ENCODE measurements around the gene NDUFV2. TPM values are rescaled to one million over a fixed set of nuclear protein-coding genes. Genes with fewer than 3 reads are reported as not detected.
"Not testable (repeated sequence)": the region's sequence is repeated elsewhere in the genome, so short reads cannot be mapped to it uniquely, and the experiment has no call there.

Gene NDUFV2
- total RNA-seq, 1 experiment from 2014 or later: 272 TPM

GRCh38 chr18:9160014-9160413 is 57.5 kb downstream of the NDUFV2 start:
- POLR2A ChIA-PET (ENCODE audit: unreplicated experiment): interaction anchor here (0.6 kb wide), 1 partner anchor 76 kb away, joined by 3 read pairs; no protein-coding TSS in a partner anchor
- peaks cover 8% of the 10 kb centered on the region; the same call in 1 of the 2 replicates for H4K20me1 ChIP-seq (ENCODE audit: low read length)

GRCh38 chr18:9162663-9163062 is 60.2 kb downstream of the NDUFV2 start:
- H3K27me3 ChIP-seq (ENCODE audit: low read length); BruUV-seq (replicated peaks); H3F3A ChIP-seq (ENCODE audit: low read length, unreplicated experiment); ATAC-seq; H3K9me3 ChIP-seq (ENCODE audit: low read length); DNase-seq; POLR2A ChIA-PET (ENCODE audit: unreplicated experiment); H3K27ac ChIP-seq (ENCODE audit: low read length); H4K20me1 ChIP-seq (ENCODE audit: low read length); H3K9me2 ChIP-seq (replicated peaks; ENCODE audit: low read length); H3K36me3 ChIP-seq (ENCODE audit: low read depth, low read length); H3K4me2 ChIP-seq (ENCODE audit: low read length); H2AFZ ChIP-seq (ENCODE audit: low read length); H3K9ac ChIP-seq (ENCODE audit: low read length); intact Hi-C loops (cut with micrococcal nuclease); H3K4me1 ChIP-seq (ENCODE audit: insufficient read depth, low read length); CTCF ChIA-PET; H3K4me3 ChIP-seq (ENCODE audit: low read length): not testable (repeated sequence)
- H3K79me2 ChIP-seq (ENCODE audit: low read length): peaks cover 65% of the 10 kb centered on the region

More at GRCh38 chr18:9160014-9160413, 57.5 kb downstream of the NDUFV2 start:
- no peaks in the 10 kb centered on the region for H3K9me2 ChIP-seq (replicated peaks; ENCODE audit: low read length)
- H3K4me2 ChIP-seq (ENCODE audit: low read length): no peak overlapping the region
- intact Hi-C loops (cut with micrococcal nuclease): no loop called here
- no peak overlapping the region for H2AFZ ChIP-seq (ENCODE audit: low read length)
- ATAC-seq (no peak), DNase-seq (no peak)
- 0 out of 2 replicates have a peak, but pooled peaks cover under 1% of the 10 kb centered on the region for H3K36me3 ChIP-seq (ENCODE audit: low read depth, low read length)
- H3K79me2 ChIP-seq (ENCODE audit: low read length): peaks cover 84% of the 10 kb centered on the region
- H3K9me3 ChIP-seq (ENCODE audit: low read length): peaks cover 5% of the 10 kb centered on the region; the same call in 1 of the 2 replicates
- TF ChIP-seq EZH2 (IDR thresholded peaks at IDR 0.05; ENCODE audit: low read length, unreplicated experiment) (no peak), EZH2phosphoT487 (IDR thresholded peaks at IDR 0.05; ENCODE audit: borderline replicate concordance, low read length) (no peak), CTCF (conservative IDR thresholded peaks at IDR 0.05; ENCODE audit: low read depth, low read length) (no peak)
- no peak overlapping the region for H3K9ac ChIP-seq (ENCODE audit: low read length)
- H3K27ac ChIP-seq (ENCODE audit: low read length): no peak overlapping the region
- H3F3A ChIP-seq (ENCODE audit: low read length, unreplicated experiment): no peaks in the 10 kb centered on the region
- no peak overlapping the region for H3K4me3 ChIP-seq (ENCODE audit: low read length)
- no TSS peak for BruUV-seq (replicated peaks)
- H3K27me3 ChIP-seq (ENCODE audit: low read length): no peaks in the 10 kb centered on the region
- H3K4me1 ChIP-seq (ENCODE audit: insufficient read depth, low read length): no peaks in the 10 kb centered on the region
- CTCF ChIA-PET: interaction anchor here (0.6 to 1.1 kb wide), 2 partner anchors 10 to 87 kb away, joined by 3 to 4 read pairs; no protein-coding TSS in a partner anchor

GRCh38 chr18:9164149-9164548 is 61.6 kb downstream of the NDUFV2 start:
- H3K27ac ChIP-seq (ENCODE audit: low read length); H3K4me3 ChIP-seq (ENCODE audit: low read length); CTCF ChIA-PET; H3F3A ChIP-seq (ENCODE audit: low read length, unreplicated experiment); BruUV-seq (replicated peaks); H3K36me3 ChIP-seq (ENCODE audit: low read depth, low read length); H2AFZ ChIP-seq (ENCODE audit: low read length); H3K4me1 ChIP-seq (ENCODE audit: insufficient read depth, low read length); DNase-seq; intact Hi-C loops (cut with micrococcal nuclease); H3K27me3 ChIP-seq (ENCODE audit: low read length); H3K9ac ChIP-seq (ENCODE audit: low read length); H4K20me1 ChIP-seq (ENCODE audit: low read length); H3K9me3 ChIP-seq (ENCODE audit: low read length); ATAC-seq; H3K9me2 ChIP-seq (replicated peaks; ENCODE audit: low read length); H3K4me2 ChIP-seq (ENCODE audit: low read length); POLR2A ChIA-PET (ENCODE audit: unreplicated experiment): not testable (repeated sequence)
- H3K79me2 ChIP-seq (ENCODE audit: low read length): peaks cover 55% of the 10 kb centered on the region

- ATAC-seq; H3K4me3 ChIP-seq (ENCODE audit: low read length); H3K4me2 ChIP-seq (ENCODE audit: low read length); CTCF ChIA-PET; BruUV-seq (replicated peaks); POLR2A ChIA-PET (ENCODE audit: unreplicated experiment); H3K27me3 ChIP-seq (ENCODE audit: low read length); H3K27ac ChIP-seq (ENCODE audit: low read length); H4K20me1 ChIP-seq (ENCODE audit: low read length); H3K9me3 ChIP-seq (ENCODE audit: low read length); intact Hi-C loops (cut with micrococcal nuclease); DNase-seq; H3K9me2 ChIP-seq (replicated peaks; ENCODE audit: low read length); H3F3A ChIP-seq (ENCODE audit: low read length, unreplicated experiment); H3K36me3 ChIP-seq (ENCODE audit: low read depth, low read length); H3K4me1 ChIP-seq (ENCODE audit: insufficient read depth, low read length); H2AFZ ChIP-seq (ENCODE audit: low read length); H3K9ac ChIP-seq (ENCODE audit: low read length): not testable (repeated sequence)
- H3K79me2 ChIP-seq (ENCODE audit: low read length): peaks cover 46% of the 10 kb centered on the region
Observed at GRCh38 chr18:9165883-9166282, 63.4 kb downstream of the NDUFV2 start.

GRCh38 chr18:9169515-9169914 is 67.0 kb downstream of the NDUFV2 start:
- H3K9me2 ChIP-seq (replicated peaks; ENCODE audit: low read length); H3K9me3 ChIP-seq (ENCODE audit: low read length); ATAC-seq; intact Hi-C loops (cut with micrococcal nuclease); H3K4me3 ChIP-seq (ENCODE audit: low read length); DNase-seq; POLR2A ChIA-PET (ENCODE audit: unreplicated experiment); BruUV-seq (replicated peaks); H3K4me2 ChIP-seq (ENCODE audit: low read length); H3K27me3 ChIP-seq (ENCODE audit: low read length); H3K4me1 ChIP-seq (ENCODE audit: insufficient read depth, low read length); H4K20me1 ChIP-seq (ENCODE audit: low read length); H3K9ac ChIP-seq (ENCODE audit: low read length); H2AFZ ChIP-seq (ENCODE audit: low read length); H3K36me3 ChIP-seq (ENCODE audit: low read depth, low read length); H3K27ac ChIP-seq (ENCODE audit: low read length); H3F3A ChIP-seq (ENCODE audit: low read length, unreplicated experiment): not testable (repeated sequence)
- peaks cover 47% of the 10 kb centered on the region for H3K79me2 ChIP-seq (ENCODE audit: low read length)
- CTCF ChIA-PET: interaction anchor here (0.6 kb wide), 1 partner anchor 9 kb away, joined by 4 read pairs; no protein-coding TSS in a partner anchor

GRCh38 chr18:9171919-9172318 is 69.4 kb downstream of the NDUFV2 start:
- H3K27me3 ChIP-seq (ENCODE audit: low read length); BruUV-seq (replicated peaks); CTCF ChIA-PET; H3K9me3 ChIP-seq (ENCODE audit: low read length); H3K27ac ChIP-seq (ENCODE audit: low read length); H3F3A ChIP-seq (ENCODE audit: low read length, unreplicated experiment); H3K4me3 ChIP-seq (ENCODE audit: low read length); intact Hi-C loops (cut with micrococcal nuclease); POLR2A ChIA-PET (ENCODE audit: unreplicated experiment); H3K9me2 ChIP-seq (replicated peaks; ENCODE audit: low read length); DNase-seq; H3K36me3 ChIP-seq (ENCODE audit: low read depth, low read length); H3K4me1 ChIP-seq (ENCODE audit: insufficient read depth, low read length); H3K9ac ChIP-seq (ENCODE audit: low read length); ATAC-seq; H3K4me2 ChIP-seq (ENCODE audit: low read length); H2AFZ ChIP-seq (ENCODE audit: low read length); H4K20me1 ChIP-seq (ENCODE audit: low read length): not testable (repeated sequence)
- H3K79me2 ChIP-seq (ENCODE audit: low read length): peaks cover 50% of the 10 kb centered on the region
